ENCODE results near the gene LIMK2.
A peak's percentile ranks its signal among the peaks of the same experiment; 100 is the strongest.

Gene LIMK2

GRCh38 chr22:31272522-31273446 lies 60.7 kb downstream of the LIMK2 start:
- peak; percentile 72 for DNase-seq (ENCODE audit: low spot score)

GRCh38 chr22:31274017-31274416 lies 61.9 kb downstream of the LIMK2 start:
- no peak for DNase-seq (ENCODE audit: low spot score)

GRCh38 chr22:31275018-31275417 lies 62.9 kb downstream of the LIMK2 start:
- no peak for DNase-seq (ENCODE audit: low spot score)

- DNase-seq (ENCODE audit: low spot score), result no peak
Observed at GRCh38 chr22:31275576-31275975, 63.5 kb downstream of the LIMK2 start.

- no peak for DNase-seq (ENCODE audit: low spot score)
Observed at GRCh38 chr22:31276426-31277167, 64.5 kb downstream of the LIMK2 start.

- no peak for DNase-seq (ENCODE audit: low spot score)
Observed at GRCh38 chr22:31277741-31278140, 65.6 kb downstream of the LIMK2 start.

GRCh38 chr22:31278151-31278621 lies 66.1 kb downstream of the LIMK2 start:
- DNase-seq (ENCODE audit: low spot score), result no peak

GRCh38 chr22:31278626-31279326 lies 66.7 kb downstream of the LIMK2 start:
- DNase-seq (ENCODE audit: low spot score), result no peak

- no peak for DNase-seq (ENCODE audit: low spot score)
Observed at GRCh38 chr22:31279327-31279669, 67.2 kb downstream of the LIMK2 start.

- DNase-seq (ENCODE audit: low spot score), result no peak
Observed at GRCh38 chr22:31279821-31280505, 67.9 kb downstream of the LIMK2 start.

- DNase-seq (ENCODE audit: low spot score), result no peak
Observed at GRCh38 chr22:31281733-31282132, 69.6 kb downstream of the LIMK2 start.

- no peak for DNase-seq (ENCODE audit: low spot score)
Observed at GRCh38 chr22:31282748-31283468, 70.8 kb downstream of the LIMK2 start.

- DNase-seq (ENCODE audit: low spot score), result no peak
Observed at GRCh38 chr22:31284281-31285155, 72.4 kb downstream of the LIMK2 start.

- DNase-seq (ENCODE audit: low spot score), result no peak
Observed at GRCh38 chr22:31286360-31287255, 74.5 kb downstream of the LIMK2 start.

- no peak for DNase-seq (ENCODE audit: low spot score)
Observed at GRCh38 chr22:31287818-31288495, 75.9 kb downstream of the LIMK2 start.

GRCh38 chr22:31288496-31289240 lies 76.6 kb downstream of the LIMK2 start:
- DNase-seq (ENCODE audit: low spot score), result no peak

- DNase-seq (ENCODE audit: low spot score), result no peak
Observed at GRCh38 chr22:31289344-31289743, 77.2 kb downstream of the LIMK2 start.

Data from ecto neural progenitor cell (in vitro differentiated cells).